Parathyroid adenoma (tissue), 2 donors: Measurements from ENCODE around the gene ZNF587.

Experiments used
- H2AFZ ChIP-seq: fragments of 300-600 bp; sonication (generic); one replicate; pipeline ENCODE4 v1.7.0; 2017; ENCODE audit warnings: antibody characterized with exemption, mild to moderate bottlenecking
- H3K27ac ChIP-seq: fragments of 300-600 bp; sonication (generic); one replicate; pipeline ENCODE4 v1.7.0; 2017
- H3K27me3 ChIP-seq: fragments of 300-600 bp; sonication (generic); one replicate; pipeline ENCODE4 v1.7.0; 2017; ENCODE audit warnings: low read length; ENCODE audit not compliant: control insufficient read depth, insufficient read depth
- H3K36me3 ChIP-seq: fragments of 300-600 bp; sonication (generic); one replicate; pipeline ENCODE4 v1.7.0; 2017; ENCODE audit warnings: low read length; ENCODE audit not compliant: control insufficient read depth, insufficient read depth
- H3K4me1 ChIP-seq: fragments of 300-600 bp; sonication (generic); one replicate; pipeline ENCODE4 v1.7.0; 2017; ENCODE audit warnings: control low read depth
- H3K4me2 ChIP-seq: fragments of 300-600 bp; sonication (generic); one replicate; pipeline ENCODE4 v1.7.0; 2017; ENCODE audit warnings: low read length
- H3K4me3 ChIP-seq: fragments of 300-600 bp; sonication (generic); one replicate; pipeline ENCODE4 v1.7.0; 2017; ENCODE audit warnings: low read depth, low read length
- H3K79me2 ChIP-seq: fragments of 300-600 bp; sonication (generic); one replicate; pipeline ENCODE4 v1.7.0; 2017; ENCODE audit warnings: control low read depth
- H3K9ac ChIP-seq: fragments of 300-600 bp; sonication (generic); one replicate; pipeline ENCODE4 v1.7.0; 2017; ENCODE audit warnings: mild to moderate bottlenecking
- H3K9me3 ChIP-seq: fragments of 300-600 bp; sonication (generic); one replicate; pipeline ENCODE4 v1.7.0; 2017; ENCODE audit warnings: low read length; ENCODE audit not compliant: control insufficient read depth
- CTCF ChIP-seq: fragments of 300-600 bp; sonication (generic); IDR thresholded peaks from one replicate; pipeline ENCODE4 v1.7.0; 2017; ENCODE audit warnings: antibody characterized with exemption, mild to moderate bottlenecking
- donor health status: primary hyperparathyroidism.

The ZNF587 gene

DNA sequence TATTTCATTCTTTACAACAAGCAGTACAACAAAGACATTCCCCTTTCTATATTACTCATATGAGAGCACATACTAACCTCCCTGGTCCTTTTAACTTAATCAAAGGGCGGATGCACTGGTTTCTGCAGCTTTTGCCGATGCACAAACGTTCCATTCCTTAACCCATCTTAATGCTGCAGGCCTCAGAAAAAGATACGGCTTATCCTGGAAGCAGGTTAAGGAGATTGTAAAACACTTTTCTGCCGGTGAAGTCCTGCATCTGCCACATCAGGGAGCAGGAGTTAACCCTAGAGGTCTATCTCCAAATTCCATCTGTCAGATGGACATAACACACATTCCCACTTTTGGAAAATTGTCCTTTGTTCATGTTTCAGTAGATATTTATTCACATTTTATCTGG is 50.7 kb downstream of the ZNF587 start:
- Histone ChIP-seq H3K79me2 (peaks cover 4% of the 10 kb centered on the region), H3K4me3 (no peak overlapping the region), H2AFZ (no peak overlapping the region), H3K27ac (no peak overlapping the region), H3K4me1 (peaks cover 2% of the 10 kb centered on the region), H3K9ac (no peak overlapping the region), H3K9me3 (no peaks in the 10 kb centered on the region), H3K36me3 (no peaks in the 10 kb centered on the region), H3K4me2 (no peak overlapping the region), H3K27me3 (no peaks in the 10 kb centered on the region)
- TF ChIP-seq CTCF = no peak

GRCh38 chr19:57903618-57904184 is 54.0 kb downstream of the ZNF587 start:
- Histone ChIP-seq H3K36me3 (no peaks in the 10 kb centered on the region), H3K79me2 (peaks cover 4% of the 10 kb centered on the region), H3K27ac (no peak overlapping the region), H3K9me3 (no peaks in the 10 kb centered on the region), H3K9ac (no peak overlapping the region), H3K4me3 (no peak overlapping the region), H2AFZ (no peak overlapping the region), H3K4me1 (peaks cover 2% of the 10 kb centered on the region), H3K4me2 (no peak overlapping the region), H3K27me3 (no peaks in the 10 kb centered on the region)
- TF ChIP-seq CTCF = no peak

- H3K4me3 ChIP-seq = no peak overlapping the region
These were observed 55.6 kb downstream of the ZNF587 start for GRCh38 chr19:57905258-57905657.

DNA sequence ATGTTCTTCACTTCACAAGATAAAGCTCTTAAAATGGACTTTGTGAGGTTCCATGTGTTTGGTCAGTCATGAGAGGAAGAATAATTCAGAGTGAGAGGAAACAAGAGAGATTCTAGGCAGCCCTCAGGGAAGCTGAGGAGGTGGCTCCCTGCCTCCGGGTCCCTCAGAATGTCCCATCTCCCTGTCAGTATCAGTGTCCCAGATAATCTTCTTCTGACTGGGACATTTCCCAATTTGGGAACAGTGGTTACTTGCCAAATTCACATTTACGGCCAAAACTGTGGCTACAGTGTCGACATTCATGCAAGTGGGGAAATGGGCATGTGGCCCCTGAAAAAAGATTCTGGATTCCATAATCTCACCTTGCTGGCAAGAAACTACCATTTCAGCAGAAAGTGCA is 57.7 kb downstream of the ZNF587 start:
- H2AFZ ChIP-seq = no peak overlapping the region
- no peaks in the 10 kb centered on the region for H3K79me2 ChIP-seq
- peaks cover 2% of the 10 kb centered on the region for H3K4me1 ChIP-seq
- no peaks in the 10 kb centered on the region for H3K27me3 ChIP-seq
- H3K27ac ChIP-seq = no peak overlapping the region
- no peaks in the 10 kb centered on the region for H3K36me3 ChIP-seq
- no peak overlapping the region for H3K9ac ChIP-seq
- no peaks in the 10 kb centered on the region for H3K9me3 ChIP-seq
- no peak for TF ChIP-seq CTCF
- no peak overlapping the region for H3K4me2 ChIP-seq
- no peak overlapping the region for H3K4me3 ChIP-seq

More at GRCh38 chr19:57905258-57905657, 55.6 kb downstream of the ZNF587 start:
- no peaks in the 10 kb centered on the region for H3K9me3 ChIP-seq
- no peaks in the 10 kb centered on the region for H3K36me3 ChIP-seq
- H3K27ac ChIP-seq = no peak overlapping the region
- peaks cover 2% of the 10 kb centered on the region for H3K4me1 ChIP-seq
- H2AFZ ChIP-seq = no peak overlapping the region
- no peak overlapping the region for H3K4me2 ChIP-seq
- H3K9ac ChIP-seq = no peak overlapping the region
- no peaks in the 10 kb centered on the region for H3K27me3 ChIP-seq
- no peak for TF ChIP-seq CTCF
- H3K79me2 ChIP-seq = no peaks in the 10 kb centered on the region

- no peak overlapping the region for H3K9ac ChIP-seq
- H2AFZ ChIP-seq = no peak overlapping the region
- H3K4me2 ChIP-seq = no peak overlapping the region
- no peak overlapping the region for H3K27ac ChIP-seq
- no peaks in the 10 kb centered on the region for H3K27me3 ChIP-seq
- H3K4me1 ChIP-seq = peaks cover 14% of the 10 kb centered on the region
- H3K4me3 ChIP-seq = no peak overlapping the region
- no peaks in the 10 kb centered on the region for H3K9me3 ChIP-seq
- peaks cover 22% of the 10 kb centered on the region for H3K79me2 ChIP-seq
- H3K36me3 ChIP-seq = no peaks in the 10 kb centered on the region
- TF ChIP-seq CTCF = no peak
These were observed 64.9 kb downstream of the ZNF587 start for GRCh38 chr19:57914531-57914930.
